NCI-H82 treated with DMSO at 0.1 percent for 48 hours (cell line): ENCODE measurements around the gene SLC24A4.

Source experiments
- DNase-seq: peaks from one replicate; lab custom pipeline; 2025; ENCODE audit not compliant: unreplicated experiment; lab: John Stamatoyannopoulos, UW

The SLC24A4 gene

DNA sequence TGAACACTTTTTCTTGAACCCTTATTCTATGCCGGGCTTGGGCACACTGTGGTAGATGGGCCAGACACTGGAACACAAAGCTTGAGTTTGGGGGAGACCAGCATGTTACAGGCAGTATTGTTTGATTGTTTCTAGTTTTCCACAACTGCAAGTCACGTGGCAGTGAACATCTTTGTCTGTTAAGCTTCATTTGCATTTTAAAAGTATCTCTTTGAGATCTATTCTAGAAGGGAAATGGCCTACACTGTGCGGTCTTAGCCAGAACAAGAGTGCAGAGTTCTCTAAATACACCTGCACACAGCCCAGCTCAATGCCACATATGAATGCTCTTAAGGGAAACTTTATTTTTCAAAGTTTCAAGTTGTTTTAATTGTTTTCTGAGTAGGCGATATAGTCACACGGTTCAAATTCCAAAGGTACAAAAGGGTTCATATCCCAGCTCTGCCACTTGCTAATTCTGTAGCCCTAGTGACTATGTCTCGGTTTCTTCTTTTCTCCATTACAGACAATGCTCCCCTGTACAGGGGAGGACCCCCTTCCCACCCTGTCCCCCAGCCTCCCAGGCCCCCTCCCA, 215.5 kb downstream of the SLC24A4 start:
- DNase-seq: no peak

DNA sequence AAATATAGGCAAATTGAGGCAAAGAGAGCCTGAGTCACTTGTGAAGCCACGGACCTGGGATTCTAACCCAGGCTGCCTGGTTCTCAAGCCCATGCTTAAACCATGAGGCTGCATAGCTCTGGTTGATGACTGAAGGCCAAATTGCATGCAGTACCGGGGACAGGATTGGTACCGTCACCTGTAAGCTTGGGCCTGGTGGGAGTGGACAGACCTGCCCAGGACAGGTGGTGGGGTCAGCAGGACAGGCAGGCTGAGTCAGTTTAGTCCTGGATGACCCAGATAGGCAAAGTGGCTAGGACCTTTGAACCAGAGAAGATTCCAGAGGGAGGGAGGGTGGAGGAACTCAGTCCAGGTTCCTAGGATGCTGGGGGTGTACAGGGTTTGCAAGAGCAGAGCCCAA, 216.5 kb downstream of the SLC24A4 start:
- no peak for DNase-seq

- DNase-seq: no peak
Observed at GRCh38 chr14:92539875-92540274, 216.9 kb downstream of the SLC24A4 start.

- no peak for DNase-seq
Observed at GRCh38 chr14:92540472-92541048, 217.6 kb downstream of the SLC24A4 start.

DNA sequence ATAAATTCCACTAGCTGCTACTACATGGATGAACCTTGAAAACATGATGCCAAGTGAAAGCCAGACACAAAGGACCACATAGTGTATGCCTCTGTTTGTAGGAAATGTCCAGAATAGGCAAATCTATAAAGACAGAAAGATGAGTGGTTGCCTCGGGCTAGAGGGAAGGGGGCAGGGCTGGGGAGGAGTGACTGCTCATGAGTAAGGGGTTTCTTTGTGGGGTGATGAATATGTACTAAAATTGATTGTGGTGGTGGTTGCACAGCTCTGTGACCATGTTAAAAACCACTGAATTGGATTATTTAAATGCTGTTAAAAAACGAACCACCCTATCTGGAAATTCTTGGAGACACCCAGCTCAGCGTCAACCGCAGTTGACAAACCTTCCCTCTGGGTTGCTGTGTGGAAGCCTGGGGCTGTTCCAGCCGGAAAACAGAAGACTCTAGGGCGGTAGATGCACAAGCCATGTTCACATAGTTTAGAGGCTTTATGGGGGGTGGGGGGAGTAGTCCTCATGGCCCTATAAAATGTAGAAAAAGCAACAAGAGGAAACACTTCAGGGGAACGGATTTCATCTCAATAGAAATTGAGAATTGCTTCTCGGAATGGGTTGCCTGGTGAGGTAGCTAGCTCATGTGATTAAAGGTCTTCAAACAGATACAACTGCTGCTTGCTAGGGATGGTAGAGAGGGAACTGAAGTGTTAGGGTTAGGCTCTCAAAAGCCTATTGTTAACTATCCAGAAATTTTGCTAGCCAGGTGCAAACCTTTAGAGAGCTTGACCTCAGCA, 220.0 kb downstream of the SLC24A4 start:
- DNase-seq: no peak

- DNase-seq: no peak
Observed at GRCh38 chr14:92544051-92544720, 221.2 kb downstream of the SLC24A4 start.

DNA sequence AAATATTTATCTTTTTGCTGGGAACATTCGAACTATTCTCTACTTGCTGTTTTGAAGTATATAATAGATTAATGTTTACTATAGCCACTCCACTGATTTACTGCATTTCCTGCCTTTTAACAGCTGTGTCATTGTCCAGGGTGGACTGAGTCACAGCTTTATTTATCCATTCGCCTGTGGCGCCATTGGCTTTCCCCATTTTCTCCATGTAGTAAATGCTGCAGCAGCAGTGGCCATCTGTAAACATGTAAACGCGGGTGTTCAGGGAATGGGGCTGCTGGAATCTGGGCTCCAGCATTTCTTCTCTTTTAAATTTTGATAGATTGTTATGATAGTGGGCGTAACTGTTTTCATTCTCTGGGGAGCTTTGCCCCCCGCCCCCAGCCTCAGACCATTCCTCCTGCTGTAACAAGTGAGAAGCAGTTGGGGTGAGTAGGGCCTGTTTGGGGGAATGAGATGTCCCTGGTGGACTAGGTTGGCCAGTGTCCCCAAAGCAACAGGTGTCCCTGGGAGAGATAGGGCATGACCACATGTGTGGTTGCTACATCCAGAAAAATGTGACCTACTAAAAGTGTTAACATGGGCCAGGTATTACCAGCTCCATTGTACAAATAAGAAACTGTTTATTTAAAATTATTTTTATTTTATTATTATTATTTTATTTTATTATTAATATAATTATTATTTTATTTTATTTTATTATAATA, 223.5 kb downstream of the SLC24A4 start:
- no peak for DNase-seq

- DNase-seq: no peak
Observed at GRCh38 chr14:92549105-92549858, 226.3 kb downstream of the SLC24A4 start.

GRCh38 chr14:92549859-92550230, 226.9 kb downstream of the SLC24A4 start:
- peak; percentile 10 for DNase-seq
